HUES48 (cell line): ENCODE data around the gene CFAP45.

Experiments
- H3K27ac ChIP-seq: one replicate; pipeline ENCODE4 v1.7.0; 2013; ENCODE audit warnings: low read depth, low read length, inconsistent platforms
- H3K27me3 ChIP-seq: 2 replicates; pipeline ENCODE4 v1.6.1; 2013; ENCODE audit warnings: mild to moderate bottlenecking, low read length; ENCODE audit not compliant: control insufficient read depth, insufficient read depth
- H3K36me3 ChIP-seq: 2 replicates; pipeline ENCODE4 v1.6.1; 2013; ENCODE audit warnings: low read length; ENCODE audit not compliant: control insufficient read depth, insufficient read depth
- H3K4me1 ChIP-seq: 2 replicates; pipeline ENCODE4 v1.6.1; 2013; ENCODE audit warnings: mild to moderate bottlenecking, low read length; ENCODE audit not compliant: control insufficient read depth, insufficient read depth
- H3K4me3 ChIP-seq: 2 replicates; pipeline ENCODE4 v1.5.1; 2013; ENCODE audit warnings: mild to moderate bottlenecking, low read depth, low read length
- H3K9ac ChIP-seq: 2 replicates; pipeline ENCODE4 v1.6.1; 2013; ENCODE audit warnings: mild to moderate bottlenecking, low read depth, low read length, moderate library complexity
- H3K9me3 ChIP-seq: 2 replicates; pipeline ENCODE4 v1.6.1; 2013; ENCODE audit warnings: low read length; ENCODE audit not compliant: control insufficient read depth, insufficient read depth

The CFAP45 gene

GRCh38 chr1:159881622-159882526 is 18.1 kb downstream of the CFAP45 start:
- Histone ChIP-seq H3K27me3 (no peaks in the 10 kb centered on the region), H3K9ac (no peak overlapping the region), H3K27ac (no peak overlapping the region), H3K36me3 (no peaks in the 10 kb centered on the region), H3K4me1 (peaks cover 3% of the 10 kb centered on the region; the same call in 1 of the 2 replicates), H3K9me3 (no peaks in the 10 kb centered on the region), H3K4me3 (no peak overlapping the region)

GRCh38 chr1:159880430-159880829 is 19.5 kb downstream of the CFAP45 start:
- Histone ChIP-seq H3K9ac (no peak overlapping the region), H3K27me3 (no peaks in the 10 kb centered on the region), H3K4me3 (no peak overlapping the region), H3K27ac (no peak overlapping the region), H3K36me3 (no peaks in the 10 kb centered on the region), H3K4me1 (peaks cover 3% of the 10 kb centered on the region; the same call in 1 of the 2 replicates), H3K9me3 (no peaks in the 10 kb centered on the region)

- H3K4me1 ChIP-seq, result peaks cover 3% of the 10 kb centered on the region; the same call in 1 of the 2 replicates
- H3K9me3 ChIP-seq, result no peaks in the 10 kb centered on the region
- H3K4me3 ChIP-seq, result no peak overlapping the region
- H3K9ac ChIP-seq, result no peak overlapping the region
- no peaks in the 10 kb centered on the region for H3K27me3 ChIP-seq
- H3K27ac ChIP-seq, result no peak overlapping the region
- no peaks in the 10 kb centered on the region for H3K36me3 ChIP-seq
These were observed 20.0 kb downstream of the CFAP45 start for GRCh38 chr1:159879977-159880376.

- Histone ChIP-seq H3K9ac (no peak overlapping the region), H3K36me3 (no peaks in the 10 kb centered on the region), H3K4me3 (no peak overlapping the region), H3K27me3 (no peaks in the 10 kb centered on the region), H3K4me1 (peaks cover 3% of the 10 kb centered on the region; the same call in 1 of the 2 replicates), H3K9me3 (no peaks in the 10 kb centered on the region), H3K27ac (no peak overlapping the region)
These were observed 20.8 kb downstream of the CFAP45 start for GRCh38 chr1:159879136-159879535.

GRCh38 chr1:159877695-159878444 is 22.1 kb downstream of the CFAP45 start:
- Histone ChIP-seq H3K9ac (no peak overlapping the region), H3K9me3 (no peaks in the 10 kb centered on the region), H3K4me3 (no peak overlapping the region), H3K27ac (no peak overlapping the region), H3K4me1 (peaks cover 3% of the 10 kb centered on the region; the same call in 1 of the 2 replicates), H3K36me3 (no peaks in the 10 kb centered on the region), H3K27me3 (no peaks in the 10 kb centered on the region)

- no peaks in the 10 kb centered on the region for H3K36me3 ChIP-seq
- no peaks in the 10 kb centered on the region; the same call in 1 of the 2 replicates for H3K4me1 ChIP-seq
- H3K27ac ChIP-seq, result no peak overlapping the region
- H3K9ac ChIP-seq, result no peak overlapping the region
- no peaks in the 10 kb centered on the region for H3K9me3 ChIP-seq
- no peak overlapping the region for H3K4me3 ChIP-seq
- no peaks in the 10 kb centered on the region for H3K27me3 ChIP-seq
These were observed 26.3 kb downstream of the CFAP45 start for GRCh38 chr1:159873530-159874143.

GRCh38 chr1:159872891-159873290 is 27.1 kb downstream of the CFAP45 start:
- H3K9ac ChIP-seq, result no peak overlapping the region

GRCh38 chr1:159870704-159871103 is 29.3 kb downstream of the CFAP45 start:
- H3K9ac ChIP-seq, result no peak overlapping the region
- no peak overlapping the region for H3K27ac ChIP-seq
- H3K36me3 ChIP-seq, result no peaks in the 10 kb centered on the region
- H3K4me1 ChIP-seq, result no peaks in the 10 kb centered on the region; the same call in 1 of the 2 replicates
- H3K4me3 ChIP-seq, result no peak overlapping the region
- H3K9me3 ChIP-seq, result no peaks in the 10 kb centered on the region
- H3K27me3 ChIP-seq, result no peaks in the 10 kb centered on the region

More at GRCh38 chr1:159872891-159873290, 27.1 kb downstream of the CFAP45 start:
- Histone ChIP-seq H3K9me3 (no peaks in the 10 kb centered on the region), H3K27ac (no peak overlapping the region), H3K4me1 (no peaks in the 10 kb centered on the region; the same call in 1 of the 2 replicates), H3K4me3 (no peak overlapping the region), H3K36me3 (no peaks in the 10 kb centered on the region), H3K27me3 (no peaks in the 10 kb centered on the region)

GRCh38 chr1:159869607-159870006 is 30.4 kb downstream of the CFAP45 start:
- Histone ChIP-seq H3K9ac (no peak overlapping the region), H3K4me1 (no peaks in the 10 kb centered on the region; the same call in 1 of the 2 replicates), H3K27me3 (no peaks in the 10 kb centered on the region), H3K4me3 (no peak overlapping the region), H3K9me3 (no peaks in the 10 kb centered on the region), H3K27ac (no peak overlapping the region), H3K36me3 (no peaks in the 10 kb centered on the region)

- Histone ChIP-seq H3K27me3 (no peaks in the 10 kb centered on the region), H3K4me1 (no peaks in the 10 kb centered on the region; the same call in 1 of the 2 replicates), H3K36me3 (no peaks in the 10 kb centered on the region), H3K27ac (no peak overlapping the region), H3K9me3 (no peaks in the 10 kb centered on the region), H3K4me3 (no peak overlapping the region), H3K9ac (no peak overlapping the region)
These were observed 30.8 kb downstream of the CFAP45 start for GRCh38 chr1:159869173-159869572.
